Mesenchymal stem cell (in vitro differentiated cells and primary cell): Measurements from ENCODE around the gene ABCA10.

ENCODE experiments used
- DNase-seq: peaks from one replicate; pipeline ENCODE4 v3.0.0-alpha.2; 2013
- H2AFZ ChIP-seq: one replicate; pipeline ENCODE4 v1.6.1; 2013; ENCODE audit warnings: low read depth, mild to moderate bottlenecking, control low read depth, inconsistent platforms, low read length, moderate library complexity
- H2AK5ac ChIP-seq: 2 replicates; pipeline ENCODE4 v1.6.1; 2013; ENCODE audit warnings: low read length, moderate library complexity, mild to moderate bottlenecking, inconsistent platforms; ENCODE audit not compliant: severe bottlenecking
- H2BK120ac ChIP-seq: one replicate; pipeline ENCODE4 v1.6.1; 2013; ENCODE audit warnings: low read depth, mild to moderate bottlenecking, inconsistent platforms, low read length, moderate library complexity
- H2BK12ac ChIP-seq, 2 experiments: one replicate each; pipeline ENCODE4 v1.6.1; 2013; ENCODE audit warnings: inconsistent platforms in 2 of 2, low read length in 2 of 2, mild to moderate bottlenecking in 2 of 2, moderate library complexity in 2 of 2, control low read depth in 1 of 2
- H2BK15ac ChIP-seq: one replicate; pipeline ENCODE4 v1.6.1; 2013; ENCODE audit warnings: mild to moderate bottlenecking, low read depth, inconsistent platforms; ENCODE audit not compliant: poor library complexity, severe bottlenecking
- H2BK5ac ChIP-seq: 2 replicates; pipeline ENCODE4 v1.6.1; 2013; ENCODE audit warnings: low read depth, mild to moderate bottlenecking, low read length, control low read depth, inconsistent platforms; ENCODE audit not compliant: poor library complexity, severe bottlenecking
- H3K14ac ChIP-seq, 2 experiments: one replicate each; pipeline ENCODE4 v1.6.1; 2013; ENCODE audit warnings: inconsistent platforms in 2 of 2, low read length in 2 of 2, control low read depth in 1 of 2, mild to moderate bottlenecking in 1 of 2, moderate library complexity in 1 of 2
- H3K18ac ChIP-seq, 2 experiments: one replicate each; pipeline ENCODE4 v1.6.1; 2013; ENCODE audit warnings: inconsistent platforms in 2 of 2, low read length in 2 of 2, control low read depth in 1 of 2, low read depth in 1 of 2, mild to moderate bottlenecking in 1 of 2
- H3K23ac ChIP-seq, 2 experiments: one replicate each; pipeline ENCODE4 v1.6.1; 2013; ENCODE audit warnings: inconsistent platforms in 2 of 2, low read length in 2 of 2, mild to moderate bottlenecking in 2 of 2, moderate library complexity in 2 of 2, control low read depth in 1 of 2
- H3K27ac ChIP-seq: 2 replicates; pipeline ENCODE4 v1.5.1; 2013; ENCODE audit warnings: mild to moderate bottlenecking, moderate library complexity, low read length, control low read depth, inconsistent platforms; ENCODE audit not compliant: poor library complexity, severe bottlenecking
- H3K27me3 ChIP-seq, 2 experiments: 2 replicates each; pipeline versions ENCODE4 v1.6.1 to v1.7.0; 2013; ENCODE audit warnings: low read length in 2 of 2, mild to moderate bottlenecking in 2 of 2, moderate library complexity in 2 of 2, control low read depth in 1 of 2, inconsistent platforms in 1 of 2; ENCODE audit not compliant: control insufficient read depth in 1 of 2, insufficient read depth in 1 of 2
- H3K36me3 ChIP-seq, 2 experiments: 2 replicates each; pipeline versions ENCODE4 v1.6.1 to v1.7.0; 2013; ENCODE audit warnings: low read length in 2 of 2, control low read depth in 1 of 2, inconsistent platforms in 1 of 2, low read depth in 1 of 2, mild to moderate bottlenecking in 1 of 2; ENCODE audit not compliant: insufficient read depth in 2 of 2, control insufficient read depth in 1 of 2
- H3K4ac ChIP-seq, 2 experiments: one replicate each; pipeline ENCODE4 v1.6.1; 2013; ENCODE audit warnings: inconsistent platforms in 2 of 2, low read length in 2 of 2, mild to moderate bottlenecking in 2 of 2, moderate library complexity in 2 of 2, control low read depth in 1 of 2, low read depth in 1 of 2
- H3K4me1 ChIP-seq: 2 replicates; pipeline ENCODE4 v1.6.1; 2013; ENCODE audit warnings: low read depth, low read length, control low read depth; ENCODE audit not compliant: control insufficient read depth, insufficient read depth
- H3K4me2 ChIP-seq: 2 replicates; pipeline ENCODE4 v1.6.1; 2013; ENCODE audit warnings: low read length, mild to moderate bottlenecking, inconsistent platforms; ENCODE audit not compliant: poor library complexity, severe bottlenecking
- H3K4me3 ChIP-seq, 2 experiments: 2 replicates each; pipeline versions ENCODE4 v1.5.1 to v1.7.0; 2013; ENCODE audit warnings: low read length in 2 of 2, mild to moderate bottlenecking in 2 of 2, control low read depth in 1 of 2, low read depth in 1 of 2; ENCODE audit not compliant: insufficient read depth in 1 of 2
- H3K79me1 ChIP-seq: replicated peaks from 2 replicates; pipeline ENCODE4 v1.6.1; 2013; ENCODE audit warnings: mild to moderate bottlenecking, control low read depth, low read length, inconsistent platforms; ENCODE audit not compliant: poor library complexity, severe bottlenecking
- H3K9ac ChIP-seq: 2 replicates; pipeline ENCODE4 v1.7.0; 2013; ENCODE audit warnings: mild to moderate bottlenecking, low read length, moderate library complexity
- H3K9me3 ChIP-seq: 2 replicates; pipeline ENCODE4 v1.7.0; 2013; ENCODE audit warnings: mild to moderate bottlenecking, low read length; ENCODE audit not compliant: control insufficient read depth
- H4K8ac ChIP-seq: one replicate; pipeline ENCODE4 v1.6.1; 2013; ENCODE audit warnings: inconsistent platforms, mild to moderate bottlenecking, low read length, moderate library complexity
- H4K91ac ChIP-seq: one replicate; pipeline ENCODE4 v1.6.1; 2013; ENCODE audit warnings: mild to moderate bottlenecking, low read length, inconsistent platforms
- WGBS: methylation state at CpG from one replicate; pipeline ENCODE4 v1.1.7; 2013; ENCODE audit warnings: mixed read lengths; 5-methylcytosine and 5-hydroxymethylcytosine counted together

ABCA10 gene

DNA sequence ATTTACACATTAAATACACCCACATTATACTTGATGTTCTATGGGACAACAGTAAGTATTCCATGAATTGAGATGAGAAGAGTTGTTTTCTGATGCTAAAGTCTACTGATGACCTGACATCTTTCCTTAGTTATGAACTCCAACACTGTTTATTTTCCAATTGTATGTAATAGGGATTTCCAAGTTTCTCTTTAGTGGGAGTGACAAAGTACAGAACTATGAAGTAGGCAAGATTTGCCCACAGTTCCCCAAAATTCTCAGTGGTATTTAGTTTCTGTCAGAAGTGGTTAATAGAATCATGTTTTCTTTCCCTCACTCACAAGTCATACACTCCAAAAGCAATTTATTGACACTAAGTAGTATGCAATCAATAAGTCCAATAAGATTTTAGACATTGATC, 64.4 kb downstream of the ABCA10 start:
- no peak overlapping the region for H2BK5ac ChIP-seq
- H2AK5ac ChIP-seq: no peak overlapping the region
- H3K18ac ChIP-seq: no peak overlapping the region
- H3K9me3 ChIP-seq: no peaks in the 10 kb centered on the region
- no peaks in the 10 kb centered on the region for H3K36me3 ChIP-seq
- H4K91ac ChIP-seq: no peak overlapping the region
- no peak overlapping the region for H3K14ac ChIP-seq
- H3K27me3 ChIP-seq: no peaks in the 10 kb centered on the region
- H3K23ac ChIP-seq: no peak overlapping the region
- no peak for DNase-seq
- H3K27ac ChIP-seq: no peak overlapping the region
- no peaks in the 10 kb centered on the region for H3K4me1 ChIP-seq
- no peak overlapping the region for H2BK120ac ChIP-seq
- no peak overlapping the region for H3K4me2 ChIP-seq
- no peak overlapping the region for H2BK12ac ChIP-seq
- no peak overlapping the region for H3K9ac ChIP-seq
- no peaks in the 10 kb centered on the region for H3K79me1 ChIP-seq
- H2BK15ac ChIP-seq: no peak overlapping the region
- no peak overlapping the region for H3K4me3 ChIP-seq
- H2AFZ ChIP-seq: no peak overlapping the region
- H4K8ac ChIP-seq: no peak overlapping the region
- no peak overlapping the region for H3K4ac ChIP-seq

DNA sequence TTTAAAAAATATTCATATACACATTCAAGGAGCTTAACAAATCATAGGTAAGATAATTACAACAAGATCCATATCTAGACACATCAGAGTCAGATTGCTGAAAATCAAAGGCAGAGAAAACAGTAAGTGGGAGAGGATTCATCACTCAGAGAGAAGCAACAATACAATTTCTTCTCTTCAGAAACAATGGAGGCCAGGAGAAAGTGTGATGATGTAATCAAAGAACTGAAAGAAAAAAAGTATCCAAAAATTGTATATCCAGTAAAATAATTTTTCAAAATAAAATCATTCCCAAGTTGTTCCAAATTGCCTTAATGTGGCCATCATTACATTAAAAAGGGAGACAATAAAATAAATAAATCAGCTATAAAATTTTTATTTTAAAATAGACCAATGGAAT, 69.2 kb downstream of the ABCA10 start:
- Histone ChIP-seq H4K91ac (no peak overlapping the region), H3K23ac (no peak overlapping the region), H3K4me3 (no peak overlapping the region), H3K9me3 (no peaks in the 10 kb centered on the region), H3K27me3 (no peaks in the 10 kb centered on the region), H3K18ac (no peak overlapping the region), H3K4me2 (no peak overlapping the region), H4K8ac (no peak overlapping the region), H3K36me3 (peaks cover 0 to 2% of the 10 kb centered on the region in 2 experiments), H3K79me1 (no peaks in the 10 kb centered on the region), H2BK15ac (no peak overlapping the region), H2AFZ (no peak overlapping the region), H3K14ac (no peak overlapping the region), H3K4ac (no peak overlapping the region), H3K9ac (no peak overlapping the region), H2AK5ac (no peak overlapping the region), H2BK12ac (no peak overlapping the region), H3K27ac (no peak overlapping the region), H2BK5ac (no peak overlapping the region), H2BK120ac (no peak overlapping the region), H3K4me1 (no peaks in the 10 kb centered on the region)
- DNase-seq: no peak

- no peak overlapping the region for H2BK12ac ChIP-seq
- no peak overlapping the region for H3K9ac ChIP-seq
- H2BK15ac ChIP-seq: no peak overlapping the region
- H3K23ac ChIP-seq: no peak overlapping the region
- no peaks in the 10 kb centered on the region for H3K27me3 ChIP-seq
- H3K4me2 ChIP-seq: no peak overlapping the region
- no peak overlapping the region for H4K8ac ChIP-seq
- H3K79me1 ChIP-seq: no peaks in the 10 kb centered on the region
- no peak overlapping the region for H2BK5ac ChIP-seq
- H3K9me3 ChIP-seq: no peaks in the 10 kb centered on the region
- WGBS: 63% methylated on average over 1 of the region's 2 CpGs
- no peak overlapping the region for H3K4ac ChIP-seq
- no peak for DNase-seq
- H4K91ac ChIP-seq: no peak overlapping the region
- no peak overlapping the region for H2AFZ ChIP-seq
- H3K4me3 ChIP-seq: no peak overlapping the region
- no peak overlapping the region for H3K27ac ChIP-seq
- peaks cover 0 to 33% of the 10 kb centered on the region in 2 experiments for H3K36me3 ChIP-seq
- no peak overlapping the region for H2AK5ac ChIP-seq
- H3K14ac ChIP-seq: no peak overlapping the region
- H2BK120ac ChIP-seq: no peak overlapping the region
- no peak overlapping the region for H3K18ac ChIP-seq
- H3K4me1 ChIP-seq: no peaks in the 10 kb centered on the region
These were observed 74.4 kb downstream of the ABCA10 start for GRCh38 chr17:69154267-69154666.

GRCh38 chr17:69150333-69150732, 78.3 kb downstream of the ABCA10 start:
- Histone ChIP-seq H3K27me3 (no peaks in the 10 kb centered on the region), H3K23ac (no peak overlapping the region), H3K9me3 (no peaks in the 10 kb centered on the region), H3K9ac (no peak overlapping the region), H3K4me1 (no peaks in the 10 kb centered on the region), H3K14ac (no peak overlapping the region), H3K79me1 (no peaks in the 10 kb centered on the region), H3K18ac (no peak overlapping the region), H2BK12ac (no peak overlapping the region), H3K36me3 (peaks cover 0 to 49% of the 10 kb centered on the region in 2 experiments), H2BK120ac (no peak overlapping the region), H2AFZ (no peak overlapping the region), H3K4me3 (no peak overlapping the region), H3K4ac (no peak overlapping the region), H3K27ac (no peak overlapping the region), H4K8ac (no peak overlapping the region), H3K4me2 (no peak overlapping the region), H2BK15ac (no peak overlapping the region), H2BK5ac (no peak overlapping the region), H2AK5ac (no peak overlapping the region), H4K91ac (no peak overlapping the region)
- DNase-seq: no peak
- no CpG with 5 or more reads among the region's 1 CpG for WGBS
